SK-N-MC (cell line): ENCODE data around the gene PPP1R12B.
"Not testable (repeated sequence)": the region's sequence is repeated elsewhere in the genome, so short reads cannot be mapped to it uniquely, and the experiment has no call there.

Source experiments
- EZH2 ChIP-seq: fragments of 200-600 bp; sonication (generic); IDR thresholded peaks from one replicate; pipeline ENCODE4 v1.6.1; 2017; ENCODE audit warnings: antibody characterized with exemption
- POLR2AphosphoS5 ChIP-seq: IDR thresholded peaks from 2 replicates; pipeline ENCODE4 v1.6.1; 2012; ENCODE audit warnings: mild to moderate bottlenecking, low read depth, low read length, borderline replicate concordance

DNA sequence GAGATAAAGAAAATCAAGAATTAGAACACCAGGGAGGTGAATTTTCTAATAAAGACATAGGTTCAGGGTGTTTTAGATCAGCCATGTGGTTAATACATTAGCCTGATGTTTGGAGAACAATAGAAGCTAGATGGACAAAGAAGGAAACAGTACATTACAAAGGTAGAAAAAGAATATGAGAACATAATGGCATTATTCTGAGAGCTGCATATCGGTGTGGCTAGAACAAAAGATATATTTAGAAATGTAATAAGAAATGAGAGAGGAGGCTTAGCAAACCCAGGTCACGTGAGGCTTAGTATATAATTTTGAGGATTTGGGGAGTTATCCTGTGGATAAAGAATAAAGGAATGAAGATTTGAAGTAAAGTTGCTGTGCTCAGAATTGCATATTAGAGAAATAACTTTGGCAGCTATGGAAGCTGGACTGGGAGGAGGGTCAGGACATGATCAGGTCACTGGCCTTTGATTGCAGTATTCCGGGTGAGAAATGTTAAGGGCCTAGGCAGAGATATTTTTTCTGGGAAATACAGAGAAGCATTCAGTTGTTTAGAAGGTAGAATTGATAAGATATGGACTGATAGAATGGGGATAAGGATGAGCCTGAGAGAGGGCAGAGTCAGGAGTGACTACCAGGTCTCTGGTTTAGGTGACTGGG lies 197.3 kb downstream of the PPP1R12B start:
- TF ChIP-seq POLR2AphosphoS5, EZH2: not testable (repeated sequence)
